NCI-H69 (cell line): ENCODE measurements around the gene CLCN1.

Experiments used
- DNase-seq: peaks from one replicate; lab custom pipeline; 2025; lab: John Stamatoyannopoulos, UW

Gene CLCN1

DNA sequence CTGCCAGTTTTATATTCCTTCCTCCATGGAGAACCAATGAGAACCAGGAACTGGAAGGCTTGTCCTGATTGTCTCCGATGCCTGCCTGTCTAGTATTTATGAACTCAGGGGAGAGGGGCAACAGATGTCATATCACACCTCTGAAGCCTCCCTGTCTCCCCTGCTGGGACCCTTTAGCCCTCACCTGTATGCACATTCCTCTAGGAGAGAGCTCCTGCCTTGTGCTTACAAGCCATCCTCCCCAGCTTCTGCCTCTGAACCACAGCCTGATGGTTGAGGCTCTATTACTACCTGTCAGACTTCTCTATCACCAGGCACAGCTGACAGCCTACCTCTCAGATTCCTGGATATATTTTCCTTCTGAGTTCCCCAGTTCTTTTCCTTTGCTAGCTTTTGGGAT, 52.5 kb downstream of the CLCN1 start:
- DNase-seq, result peak; percentile 31

- DNase-seq, result no peak
Measured at GRCh38 chr7:143369678-143370651, 54.1 kb downstream of the CLCN1 start.

GRCh38 chr7:143372070-143372469, 56.2 kb downstream of the CLCN1 start:
- peak; percentile 72 for DNase-seq

GRCh38 chr7:143373255-143373794, 57.4 kb downstream of the CLCN1 start:
- no peak for DNase-seq

- no peak for DNase-seq
Measured at GRCh38 chr7:143374561-143374960, 58.6 kb downstream of the CLCN1 start.

- DNase-seq, result no peak
Measured at GRCh38 chr7:143375298-143376034, 59.6 kb downstream of the CLCN1 start.

DNA sequence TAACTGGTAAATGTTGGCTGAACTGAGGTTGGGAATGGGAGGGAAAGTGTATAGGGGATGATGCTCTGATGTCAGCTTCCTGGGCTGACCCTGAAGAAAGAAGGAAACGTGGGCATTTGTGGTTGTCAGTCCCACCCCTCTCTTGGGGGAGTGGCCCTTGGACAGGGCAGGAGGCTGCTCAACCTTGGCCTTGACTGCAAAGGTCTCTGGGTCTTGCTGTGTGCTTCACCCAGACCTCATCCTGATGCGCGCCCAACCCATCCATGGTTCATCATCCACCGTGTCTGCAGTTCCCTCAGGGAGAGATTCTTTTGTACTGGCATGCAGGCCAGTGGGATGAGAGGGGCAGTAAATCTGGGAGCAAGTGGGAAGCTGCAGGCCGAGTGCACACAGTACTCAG, 60.5 kb downstream of the CLCN1 start:
- DNase-seq, result no peak

- no peak for DNase-seq
Measured at GRCh38 chr7:143379611-143380259, 63.8 kb downstream of the CLCN1 start.

DNA sequence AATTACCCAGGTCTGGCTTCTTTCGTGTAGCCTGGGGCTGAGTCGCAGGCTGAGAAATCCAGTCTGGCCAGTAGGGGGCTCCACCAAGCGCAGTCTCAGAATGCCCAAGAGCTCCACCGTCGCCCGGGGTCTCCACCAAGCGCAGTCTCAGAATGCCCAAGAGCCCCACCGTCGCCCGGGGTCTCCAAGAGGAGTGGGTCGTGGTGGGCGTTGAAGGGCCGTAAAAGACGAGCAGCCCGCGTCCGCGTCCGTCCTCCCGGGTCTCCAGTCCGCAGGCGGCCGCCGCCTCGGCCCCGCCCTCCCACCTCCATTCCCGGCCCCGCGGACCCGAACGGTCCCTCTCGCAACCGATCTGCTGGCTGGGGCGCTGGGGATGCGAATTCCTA, 64.3 kb downstream of the CLCN1 start:
- DNase-seq, result peak; percentile 82

DNA sequence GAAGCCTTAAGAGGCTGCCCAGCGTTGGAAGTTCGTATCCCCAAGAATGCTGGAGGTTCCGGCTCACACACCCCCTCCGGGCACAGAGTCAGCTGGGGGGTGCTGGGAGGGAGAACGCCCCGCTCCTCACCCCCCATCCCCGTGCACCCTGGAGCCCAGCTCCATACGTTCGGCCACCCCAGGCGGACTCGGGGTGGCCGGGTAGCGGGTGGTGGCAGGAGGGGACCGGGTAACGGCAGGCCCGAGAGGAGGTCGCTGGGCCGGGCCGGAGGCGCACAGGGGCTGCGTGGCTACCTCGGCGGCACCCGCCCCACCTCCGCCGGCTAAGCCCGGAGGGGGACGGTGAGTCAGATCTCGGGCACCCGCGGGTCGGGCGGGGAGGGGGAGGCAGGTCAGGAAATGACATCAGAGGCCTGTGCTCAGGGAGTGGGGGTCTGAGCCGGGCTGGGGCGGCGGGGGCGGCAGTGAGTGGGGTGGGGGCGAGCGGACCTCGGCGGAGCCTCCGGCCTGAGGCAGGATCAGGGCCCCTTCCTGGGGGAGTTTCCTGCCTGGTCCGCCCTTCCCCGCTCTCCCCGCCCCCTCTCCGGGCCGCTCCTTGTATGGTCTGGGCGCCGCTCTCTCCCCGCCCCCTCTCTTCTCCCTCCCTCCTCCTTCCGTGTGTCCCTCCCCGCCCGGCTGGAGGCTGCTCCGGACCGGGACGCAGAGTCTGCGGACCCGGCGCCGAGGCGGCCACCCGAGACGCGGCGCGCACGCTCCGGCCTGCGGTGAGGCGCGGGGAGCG, 64.9 kb downstream of the CLCN1 start, which contains the start of gene ZYX:
ZYX (plus strand) TSS at position 700 of the 781 bp plus-strand sequence. CDS start 227 bp downstream, outside the sequence.
- DNase-seq, result peak; percentile 86

GRCh38 chr7:143381427-143382125, 65.7 kb downstream of the CLCN1 start:
- peak; percentile 74 for DNase-seq

DNA sequence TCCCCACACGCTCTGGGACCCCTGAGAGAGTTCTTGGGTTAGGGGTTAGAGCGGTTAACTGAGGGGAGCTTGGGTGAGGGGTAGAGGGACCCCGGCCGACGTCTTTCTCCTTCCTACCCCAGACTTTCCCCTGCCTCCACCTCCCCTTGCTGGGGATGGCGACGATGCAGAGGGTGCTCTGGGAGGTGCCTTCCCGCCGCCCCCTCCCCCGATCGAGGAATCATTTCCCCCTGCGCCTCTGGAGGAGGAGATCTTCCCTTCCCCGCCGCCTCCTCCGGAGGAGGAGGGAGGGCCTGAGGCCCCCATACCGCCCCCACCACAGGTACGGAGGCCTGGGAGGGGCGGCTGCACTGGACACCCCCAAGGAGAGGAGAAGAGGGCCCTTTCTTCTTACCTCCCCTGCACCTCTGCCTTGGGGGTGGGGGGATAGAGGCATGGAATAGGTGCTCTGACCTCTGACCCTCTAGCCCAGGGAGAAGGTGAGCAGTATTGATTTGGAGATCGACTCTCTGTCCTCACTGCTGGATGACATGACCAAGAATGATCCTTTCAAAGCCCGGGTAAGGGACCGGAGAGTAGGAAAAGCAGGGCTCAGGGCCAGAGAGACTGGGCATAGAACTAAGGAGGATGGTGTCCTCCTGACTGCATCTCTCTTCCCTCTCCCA, 66.3 kb downstream of the CLCN1 start:
- DNase-seq, result no peak

- DNase-seq, result no peak
Measured at GRCh38 chr7:143382791-143383641, 67.1 kb downstream of the CLCN1 start.

GRCh38 chr7:143383642-143383957, 67.7 kb downstream of the CLCN1 start:
- no peak for DNase-seq

DNA sequence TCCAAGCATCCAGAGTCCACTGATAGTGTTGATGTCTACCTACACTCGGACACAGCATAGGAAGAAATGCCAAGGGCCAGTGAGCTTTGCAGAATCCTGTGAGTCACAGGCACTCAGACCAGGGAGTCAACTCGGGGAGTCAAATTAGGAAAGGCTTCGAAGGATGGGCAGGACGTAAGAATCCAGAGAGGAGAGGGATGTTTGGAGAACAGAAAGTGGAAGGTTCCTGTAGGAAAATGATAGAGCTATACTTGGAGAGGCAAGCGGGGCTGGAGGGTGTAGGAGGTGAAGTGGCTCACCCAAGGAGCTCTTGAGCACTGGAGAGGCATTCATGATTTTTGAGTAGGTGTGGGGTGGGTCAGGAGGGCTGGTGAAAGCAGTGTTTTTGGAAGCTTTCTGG, 68.2 kb downstream of the CLCN1 start:
- DNase-seq, result no peak

DNA sequence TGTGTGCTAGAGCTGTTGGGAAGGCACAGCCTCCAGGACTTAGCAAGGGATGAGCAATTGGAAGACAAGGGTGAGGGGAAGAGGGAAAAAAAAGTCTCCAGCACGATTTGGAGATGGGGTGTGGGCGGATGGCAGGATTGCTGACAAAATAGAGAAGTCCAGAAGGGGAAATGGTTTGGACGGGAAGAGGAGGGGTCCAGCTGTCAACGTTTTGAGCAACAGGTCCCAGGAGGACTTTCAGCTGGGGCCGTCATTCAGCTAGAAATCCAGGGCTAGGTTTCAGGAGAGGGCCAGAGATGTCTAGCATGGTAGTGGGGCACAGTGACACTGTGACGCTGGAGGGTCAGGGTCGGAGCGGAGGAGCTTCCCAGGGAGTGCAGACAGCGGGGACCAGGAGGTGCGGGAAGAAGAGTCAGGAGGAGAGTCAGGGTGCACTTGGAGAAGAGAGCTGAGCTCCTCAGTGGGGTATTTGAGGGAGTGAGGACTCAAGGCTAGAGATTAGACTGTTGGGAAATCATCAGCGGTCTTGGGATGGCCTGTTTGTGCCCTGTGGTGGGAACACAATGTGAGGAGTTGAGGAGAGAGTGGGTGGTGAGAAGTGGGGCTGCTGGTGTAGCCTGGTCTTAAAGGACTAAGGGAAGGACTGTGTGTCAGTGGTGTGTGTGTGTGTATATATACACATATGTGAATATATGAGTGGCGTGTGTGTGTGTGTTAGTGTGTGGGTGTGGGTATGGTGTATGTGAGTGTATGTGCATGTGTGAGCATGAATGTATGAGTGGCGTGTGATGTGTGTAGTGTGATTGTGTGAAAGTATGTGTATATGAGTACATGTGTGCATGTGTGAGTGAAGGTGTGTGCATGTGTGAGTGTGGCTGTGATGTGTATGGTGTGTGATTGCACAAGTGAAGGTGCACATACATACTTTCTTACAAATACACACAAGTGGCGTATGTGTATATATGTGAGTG, 69.0 kb downstream of the CLCN1 start:
- no peak for DNase-seq

DNA sequence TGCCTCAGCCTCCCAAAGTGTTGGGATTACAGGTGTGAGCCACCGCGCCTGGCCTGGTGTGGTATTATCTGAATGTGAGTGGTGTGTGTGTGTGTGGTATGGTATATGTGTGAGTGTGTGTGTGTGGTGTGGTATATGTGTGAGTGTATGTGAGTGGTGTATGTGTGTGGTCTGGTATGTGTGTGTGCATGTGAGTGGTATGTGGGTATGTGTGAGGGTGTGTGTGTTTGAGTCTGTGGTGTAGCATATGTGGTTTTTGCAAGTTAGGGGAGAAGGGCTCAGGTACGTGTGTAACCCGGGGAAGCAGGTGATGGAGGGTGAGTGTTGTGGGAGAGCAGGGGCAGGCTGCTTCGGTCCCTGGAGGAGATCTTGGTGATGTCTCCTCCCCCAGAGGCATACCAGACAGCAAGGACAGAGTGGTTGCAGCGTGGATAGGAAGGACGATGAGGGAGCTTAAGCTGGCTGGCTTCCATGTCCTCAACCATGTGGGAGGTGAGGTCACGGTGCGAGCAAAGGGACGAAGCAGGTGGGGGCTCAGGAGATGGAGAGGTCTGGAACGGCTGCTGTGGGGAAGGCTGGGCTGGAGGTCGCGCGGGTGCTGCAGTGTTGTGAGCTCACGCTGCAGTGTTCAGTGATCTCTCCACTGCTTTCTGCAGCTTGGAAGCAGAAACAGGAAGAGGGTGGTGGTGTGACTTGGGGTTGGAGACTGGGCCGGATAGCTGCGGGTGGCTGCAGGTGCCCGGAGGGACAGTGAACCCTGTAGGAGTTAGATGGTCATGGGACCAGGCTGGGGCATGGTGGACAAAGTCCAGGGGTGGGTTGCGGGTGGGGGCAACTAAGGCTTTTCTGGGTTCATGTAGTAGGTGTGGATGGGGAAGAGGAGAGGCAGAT, 70.2 kb downstream of the CLCN1 start:
- DNase-seq, result no peak
